Esophagus muscularis mucosa (tissue), 3 donors: ENCODE data around the gene IFNGR2.

Experiments
- CTCF ChIP-seq, 3 experiments: fragments of 200-600 bp in 2 of 3; fragments of 450-650 bp in 1 of 3; sonication (generic) in 2 of 3; IDR thresholded peaks; one replicate each; pipeline ENCODE4 v1.5.1; 2017 to 2019; ENCODE audit warnings: antibody characterized with exemption in 3 of 3, mild to moderate bottlenecking in 2 of 3, moderate library complexity in 1 of 3
- EP300 ChIP-seq: sonication (generic); formaldehyde crosslinking; IDR thresholded peaks from one replicate; pipeline ENCODE4 v1.6.1; 2017; ENCODE audit warnings: antibody characterized with exemption

- no peak for TF ChIP-seq EP300
- peak in 1 of 3 experiments; percentile 10 for TF ChIP-seq CTCF (IDR thresholded peaks at IDR 0.05)
Observed at GRCh38 chr21:33403786-33404585, 773 bp downstream of the IFNGR2 start.
